KOPT-K1 (cell line): ENCODE measurements around the gene HCRTR1.

Experiments used
- H3K27ac ChIP-seq: fragments of 200-600 bp; sonication (generic); 2 replicates; pipeline ENCODE4 v1.5.1; 2016; ENCODE audit warnings: antibody characterized with exemption, mild to moderate bottlenecking, low read depth, low read length; ENCODE audit not compliant: poor library complexity, severe bottlenecking
- H3K36me3 ChIP-seq: fragments of 200-600 bp; sonication (generic); 2 replicates; pipeline ENCODE4 v1.5.1; 2017; ENCODE audit warnings: antibody characterized with exemption, mild to moderate bottlenecking, low read length, moderate library complexity; ENCODE audit not compliant: insufficient read depth
- H3K9me3 ChIP-seq: fragments of 200-600 bp; sonication (generic); 2 replicates; pipeline ENCODE4 v1.5.1; 2017; ENCODE audit warnings: antibody characterized with exemption, low read length, mild to moderate bottlenecking; ENCODE audit not compliant: insufficient read depth, poor library complexity, severe bottlenecking

Gene HCRTR1

DNA sequence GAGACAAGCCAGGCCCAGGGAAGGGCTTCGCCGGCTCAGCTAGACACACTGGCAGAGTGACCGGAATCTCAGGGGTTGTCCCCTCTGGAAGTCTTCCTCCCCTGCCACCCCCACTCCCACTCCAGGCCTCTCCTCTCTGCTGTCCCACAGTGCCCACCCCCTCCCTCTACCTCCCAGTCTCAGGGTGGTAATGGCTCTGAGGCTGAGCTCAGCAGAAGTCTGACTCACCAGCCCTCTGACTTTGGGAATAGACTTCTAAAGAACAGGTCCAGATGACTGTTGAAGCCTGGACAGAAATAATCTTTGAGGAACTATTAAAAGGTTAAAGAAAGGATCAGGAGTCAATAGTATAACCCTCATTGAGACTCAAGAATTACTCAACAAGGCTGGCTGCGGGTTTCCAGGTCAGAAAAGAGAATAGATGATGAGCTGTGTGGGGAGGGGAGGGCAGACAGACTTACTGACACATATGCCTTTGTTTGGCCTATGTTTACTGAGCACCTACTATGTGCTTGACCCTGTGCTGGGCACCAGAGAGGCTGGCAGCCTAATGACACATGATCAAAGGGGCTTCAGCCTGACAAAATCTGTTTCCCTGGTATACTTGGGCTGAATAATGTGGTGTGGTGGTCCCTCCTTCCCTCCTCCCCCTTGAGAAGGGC is 8.2 kb downstream of the HCRTR1 start:
- no peak overlapping the region for H3K27ac ChIP-seq
- no peaks in the 10 kb centered on the region for H3K9me3 ChIP-seq
- peaks cover 41% of the 10 kb centered on the region for H3K36me3 ChIP-seq

DNA sequence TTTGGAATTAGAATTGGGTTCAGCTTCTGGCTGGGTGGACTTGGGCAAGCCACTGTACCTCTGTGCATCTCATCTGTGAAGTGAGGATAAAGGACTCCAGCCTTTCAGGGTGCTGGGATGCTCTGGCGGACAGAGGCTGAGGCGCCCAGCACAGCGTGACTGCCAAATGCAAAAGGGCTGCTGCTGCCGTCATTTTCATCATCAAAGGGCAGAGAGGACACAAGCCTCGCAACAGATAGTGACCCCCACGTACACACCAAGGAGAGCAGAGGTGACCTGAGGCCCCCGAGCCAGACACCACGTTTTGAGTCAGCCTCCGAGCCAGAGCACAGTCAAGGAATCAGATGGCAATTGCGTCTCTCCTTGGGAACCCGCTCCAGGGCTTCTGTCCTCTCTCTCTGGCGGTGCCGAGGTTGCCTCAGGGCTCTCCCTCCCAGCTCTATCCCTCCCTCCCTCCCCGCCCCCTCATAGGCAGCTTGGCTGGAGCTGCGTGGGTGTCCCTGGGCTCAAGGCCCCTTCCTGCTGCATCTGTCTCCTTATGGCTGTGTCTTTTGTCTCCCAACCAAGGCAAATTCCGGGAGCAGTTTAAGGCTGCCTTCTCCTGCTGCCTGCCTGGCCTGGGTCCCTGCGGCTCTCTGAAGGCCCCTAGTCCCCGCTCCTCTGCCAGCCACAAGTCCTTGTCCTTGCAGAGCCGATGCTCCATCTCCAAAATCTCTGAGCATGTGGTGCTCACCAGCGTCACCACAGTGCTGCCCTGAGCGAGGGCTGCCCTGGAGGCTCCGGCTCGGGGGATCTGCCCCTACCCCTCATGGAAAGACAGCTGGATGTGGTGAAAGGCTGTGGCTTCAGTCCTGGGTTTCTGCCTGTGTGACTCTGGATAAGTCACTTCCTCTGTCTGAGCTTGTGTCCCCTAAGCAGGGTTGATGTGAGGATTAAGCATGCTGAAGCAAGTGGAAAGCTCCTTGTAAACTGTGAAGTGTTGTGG is 9.0 kb downstream of the HCRTR1 start:
- no peak overlapping the region for H3K27ac ChIP-seq

DNA sequence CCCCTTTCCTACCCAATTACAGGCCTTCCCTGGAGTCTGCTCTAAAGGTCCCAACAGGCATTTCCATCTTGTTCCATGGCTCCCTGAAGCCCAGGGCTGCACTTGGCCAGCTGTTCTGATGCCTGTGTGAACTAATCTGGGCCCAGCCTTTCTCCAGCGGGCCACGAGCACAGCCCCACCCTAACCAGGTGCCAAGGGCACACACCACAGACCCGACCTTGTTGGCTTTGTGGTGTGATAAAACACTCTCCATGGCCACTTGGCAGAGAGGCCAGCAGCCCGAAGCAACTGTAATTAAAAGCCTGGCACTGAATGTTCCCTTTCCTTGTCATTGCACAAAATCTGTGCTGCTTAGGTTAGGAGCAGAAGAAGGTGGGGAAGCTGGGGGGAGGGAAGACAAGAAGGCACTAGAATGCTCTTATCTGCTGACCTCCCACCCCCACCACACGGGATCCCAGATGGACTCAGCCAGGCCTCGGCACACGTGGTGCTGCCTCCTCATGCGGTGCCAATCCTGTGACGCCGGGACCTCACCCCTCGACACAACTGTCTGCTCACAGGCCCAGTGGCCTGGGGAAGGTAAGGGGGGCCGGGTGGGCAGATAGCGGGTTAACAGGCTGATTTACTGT is 9.9 kb downstream of the HCRTR1 start:
- Histone ChIP-seq H3K27ac (no peak overlapping the region), H3K36me3 (peaks cover 58% of the 10 kb centered on the region)

More for the DNA sequence above, 9.0 kb downstream of the HCRTR1 start:
- Histone ChIP-seq H3K36me3 (peaks cover 49% of the 10 kb centered on the region), H3K9me3 (no peaks in the 10 kb centered on the region)

DNA sequence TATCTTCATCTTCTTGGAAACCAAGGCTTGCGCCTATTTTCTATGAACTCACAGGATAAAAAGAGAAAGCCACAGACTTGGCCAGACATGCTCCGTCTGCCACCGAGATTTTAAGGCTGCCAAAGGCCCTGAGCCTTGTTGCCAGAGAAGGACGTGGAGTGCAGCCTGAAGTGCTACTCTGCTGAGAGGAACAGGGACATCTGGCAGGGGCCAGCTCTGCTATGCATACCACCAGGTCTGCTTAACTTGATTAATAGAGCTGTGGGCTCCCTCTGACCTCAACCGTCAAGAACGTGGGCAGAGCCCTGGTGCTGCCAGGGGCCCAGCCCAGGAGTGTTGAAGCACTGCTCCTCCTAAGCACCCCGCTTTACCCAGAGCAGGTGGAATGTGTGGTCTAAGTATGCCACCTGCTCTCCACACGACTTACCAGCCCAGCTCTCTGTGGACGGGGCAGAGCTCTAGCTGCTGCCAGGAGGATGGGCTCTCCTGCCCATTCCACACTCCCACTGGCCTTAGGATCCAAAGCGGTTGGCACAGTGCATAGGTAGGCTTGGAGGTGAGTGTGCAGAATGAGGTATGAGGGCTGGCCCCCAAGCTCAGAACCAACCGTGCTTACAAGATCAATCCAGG is 10.6 kb downstream of the HCRTR1 start:
- Histone ChIP-seq H3K36me3 (peaks cover 65% of the 10 kb centered on the region), H3K9me3 (no peaks in the 10 kb centered on the region), H3K27ac (no peak overlapping the region)

More for the DNA sequence above, 9.9 kb downstream of the HCRTR1 start:
- H3K9me3 ChIP-seq, result no peaks in the 10 kb centered on the region

DNA sequence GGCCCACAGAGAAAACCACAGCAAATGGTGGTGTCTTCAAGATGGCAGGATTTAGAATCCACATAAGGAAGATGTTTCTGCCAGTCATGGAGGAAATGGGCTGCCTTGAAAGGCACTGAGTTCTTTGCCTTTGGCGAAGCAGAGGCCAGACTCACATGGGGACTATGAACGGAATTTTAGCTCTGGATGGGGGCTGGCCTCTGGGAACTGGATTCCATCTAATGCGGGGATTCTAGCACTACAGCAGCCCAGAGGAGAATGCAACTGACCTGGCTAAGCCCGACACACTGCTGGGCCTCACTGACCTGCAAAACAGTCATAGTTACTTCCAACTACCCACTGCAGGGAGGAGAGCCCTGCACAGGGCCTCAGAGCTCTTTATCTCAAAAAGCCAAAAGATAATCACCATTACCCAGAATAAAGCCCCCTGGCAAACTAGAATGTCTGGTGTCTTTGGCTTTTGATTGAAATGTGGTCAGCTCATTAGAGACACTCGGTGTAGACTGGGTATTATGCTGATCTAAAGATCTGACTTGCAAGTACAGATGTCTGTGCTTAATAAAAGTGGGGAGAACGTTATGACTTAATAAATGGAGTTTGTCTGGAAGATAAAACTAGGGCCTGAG is 11.6 kb downstream of the HCRTR1 start:
- Histone ChIP-seq H3K27ac (no peak overlapping the region), H3K9me3 (no peaks in the 10 kb centered on the region), H3K36me3 (peaks cover 72% of the 10 kb centered on the region)

DNA sequence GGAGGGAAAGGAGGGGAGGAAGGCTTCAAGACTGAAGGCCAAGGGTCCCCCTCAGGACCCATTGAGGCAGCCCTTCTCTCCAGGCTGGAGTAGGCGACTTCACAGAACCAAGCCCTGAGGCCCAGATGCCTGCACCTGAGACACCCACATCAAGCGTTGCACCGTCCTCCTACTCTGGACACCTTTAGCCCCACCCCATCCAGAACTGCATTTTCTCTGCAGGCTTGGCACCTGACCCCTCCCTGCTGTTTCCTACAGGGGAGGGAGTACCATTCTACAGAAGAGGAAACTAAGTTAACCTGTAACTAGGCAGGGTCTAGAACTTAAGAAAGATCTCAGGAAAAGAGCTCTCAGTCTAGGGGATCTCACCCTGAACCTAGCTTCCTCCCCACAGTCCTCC is 15.2 kb downstream of the HCRTR1 start:
- Histone ChIP-seq H3K9me3 (no peaks in the 10 kb centered on the region), H3K27ac (no peak overlapping the region), H3K36me3 (peaks cover 76% of the 10 kb centered on the region)

DNA sequence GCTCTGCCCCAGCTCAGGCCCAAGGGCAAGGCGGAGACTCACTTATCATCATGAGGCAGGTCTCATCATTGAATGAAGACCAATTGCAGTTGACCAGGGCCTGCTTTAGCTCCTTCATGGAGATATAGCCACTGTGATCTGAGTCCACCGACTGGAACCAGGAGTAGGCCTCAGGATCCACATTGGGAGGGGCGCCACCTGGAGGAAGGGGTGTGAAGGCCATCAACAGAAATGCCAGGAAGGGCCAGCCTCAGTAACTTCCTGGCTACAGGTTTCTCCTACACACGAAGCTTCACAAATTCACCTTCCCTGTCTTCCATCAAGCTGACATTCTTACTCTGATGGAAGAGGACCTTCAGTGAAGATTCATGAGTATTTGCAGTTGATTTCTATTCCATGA is 15.6 kb downstream of the HCRTR1 start:
- Histone ChIP-seq H3K27ac (no peak overlapping the region), H3K36me3 (peaks cover 72% of the 10 kb centered on the region), H3K9me3 (no peaks in the 10 kb centered on the region)

DNA sequence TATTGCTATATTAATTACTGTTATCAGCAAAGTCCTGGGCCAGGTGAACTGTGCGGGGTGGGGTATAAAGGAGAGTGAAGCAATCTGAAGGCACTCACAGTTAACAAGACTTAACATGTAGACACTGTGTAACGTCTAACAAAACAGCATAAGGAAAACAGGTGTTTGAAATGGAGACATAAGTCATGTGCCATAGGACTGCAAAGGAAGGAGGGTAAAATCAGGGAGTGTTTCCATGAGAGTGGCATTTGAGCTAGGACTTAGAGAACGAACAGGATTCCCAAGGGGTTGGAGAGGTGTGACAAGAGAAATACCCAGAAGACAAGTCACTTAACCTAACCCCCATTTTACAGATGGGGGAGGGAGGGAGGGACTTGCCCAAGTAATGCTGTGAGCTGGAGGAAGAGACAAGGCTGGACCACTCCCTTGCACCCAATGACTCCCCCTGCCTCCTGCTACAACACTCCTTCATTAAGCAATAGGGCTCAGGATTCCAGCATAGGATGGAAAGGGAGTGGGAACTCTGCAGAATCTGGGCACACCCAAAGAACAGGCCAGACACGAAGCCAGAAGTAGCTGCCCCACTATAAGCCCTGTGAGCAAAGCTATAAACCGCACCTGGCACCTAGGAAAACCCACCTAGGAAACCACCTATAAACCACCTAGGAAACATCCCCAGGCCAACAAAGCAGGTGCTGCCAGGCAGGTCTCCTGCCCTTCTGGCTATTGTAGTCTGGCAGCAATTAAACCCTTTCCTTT is 20.6 kb downstream of the HCRTR1 start:
- peaks cover 22% of the 10 kb centered on the region for H3K36me3 ChIP-seq
- no peak overlapping the region for H3K27ac ChIP-seq
- no peaks in the 10 kb centered on the region for H3K9me3 ChIP-seq

DNA sequence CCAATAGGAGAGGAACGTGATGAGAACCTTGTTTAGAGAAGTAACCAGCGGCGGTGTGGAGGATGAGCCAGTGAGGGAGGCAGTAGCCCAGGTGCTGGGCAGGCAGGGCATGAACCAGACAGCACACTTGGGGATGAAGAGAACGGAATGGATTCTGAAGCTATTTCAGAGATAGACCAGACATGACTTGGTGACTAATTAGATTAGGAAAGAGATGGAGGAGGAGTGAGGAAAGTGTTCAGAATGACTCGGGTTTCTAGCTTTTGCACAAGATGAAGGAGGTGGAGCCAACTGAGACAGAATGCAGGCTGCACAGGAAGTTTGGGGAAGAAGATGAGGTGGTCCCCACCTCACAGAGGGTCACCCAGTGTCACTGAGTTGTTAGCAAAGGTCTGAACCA is 22.1 kb downstream of the HCRTR1 start:
- peaks cover 10% of the 10 kb centered on the region for H3K36me3 ChIP-seq
- no peak overlapping the region for H3K27ac ChIP-seq
- no peaks in the 10 kb centered on the region for H3K9me3 ChIP-seq

DNA sequence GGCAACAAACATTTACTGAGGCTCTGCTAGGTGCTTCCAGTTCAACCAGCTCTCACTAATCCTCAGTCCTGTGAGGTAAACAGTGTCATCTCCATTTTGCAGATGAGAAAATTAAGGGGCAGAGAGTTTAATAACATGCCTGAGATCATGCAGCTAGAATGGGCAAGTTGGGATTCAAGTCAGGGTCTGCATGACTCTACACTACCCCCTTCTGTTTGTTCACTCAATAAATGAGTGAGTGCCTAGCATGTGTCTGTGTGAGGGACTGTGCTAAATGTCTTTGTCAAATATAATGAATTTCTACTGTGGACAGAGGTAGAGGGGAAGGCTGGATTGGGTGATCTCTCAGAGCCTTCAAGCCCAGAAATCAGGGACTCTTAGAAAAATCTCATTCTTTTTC is 22.7 kb downstream of the HCRTR1 start:
- Histone ChIP-seq H3K36me3 (peaks cover 4% of the 10 kb centered on the region; the same call in 1 of the 2 replicates), H3K9me3 (no peaks in the 10 kb centered on the region), H3K27ac (no peak overlapping the region)

DNA sequence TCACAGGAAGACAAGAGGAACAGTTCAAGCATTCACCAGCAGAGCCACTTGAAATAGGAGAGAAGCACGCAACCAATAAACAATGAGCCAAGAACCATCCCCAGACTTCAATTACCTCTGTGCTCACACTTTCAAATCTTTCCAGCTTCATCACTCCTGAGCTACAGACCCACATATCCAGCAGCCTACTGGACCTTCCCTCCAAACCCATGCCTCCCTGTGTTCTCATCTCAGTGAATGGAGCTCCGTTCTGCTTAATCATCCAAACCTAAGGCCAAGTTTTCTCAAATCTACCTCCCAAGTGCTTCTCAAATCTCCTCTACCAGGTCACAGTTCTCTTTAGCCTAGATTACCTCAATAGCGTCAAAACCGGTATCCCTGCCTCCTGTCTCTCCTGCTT is 23.5 kb downstream of the HCRTR1 start:
- no peaks in the 10 kb centered on the region for H3K36me3 ChIP-seq
- no peak overlapping the region for H3K27ac ChIP-seq
- no peaks in the 10 kb centered on the region for H3K9me3 ChIP-seq

DNA sequence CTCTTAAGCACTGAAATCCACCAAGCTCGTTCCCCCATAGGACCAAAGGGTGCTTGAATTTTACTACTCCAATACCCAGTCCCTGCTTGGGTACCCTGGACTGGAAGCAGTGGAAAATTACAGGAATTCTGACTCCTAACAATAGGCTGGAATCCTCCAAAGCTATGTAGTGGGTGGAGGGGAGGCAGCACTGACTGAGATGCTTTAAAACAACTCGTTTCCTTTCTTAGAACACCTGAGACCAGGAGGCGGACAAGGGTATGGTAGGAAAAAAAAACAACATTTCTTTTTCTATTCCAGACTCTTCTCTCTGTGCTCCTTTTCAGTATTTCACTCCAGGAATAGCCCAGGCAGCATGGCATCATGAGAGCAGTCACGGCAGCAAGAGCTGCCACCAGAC is 24.9 kb downstream of the HCRTR1 start:
- H3K9me3 ChIP-seq, result no peaks in the 10 kb centered on the region
- H3K27ac ChIP-seq, result no peak overlapping the region
- no peaks in the 10 kb centered on the region for H3K36me3 ChIP-seq

DNA sequence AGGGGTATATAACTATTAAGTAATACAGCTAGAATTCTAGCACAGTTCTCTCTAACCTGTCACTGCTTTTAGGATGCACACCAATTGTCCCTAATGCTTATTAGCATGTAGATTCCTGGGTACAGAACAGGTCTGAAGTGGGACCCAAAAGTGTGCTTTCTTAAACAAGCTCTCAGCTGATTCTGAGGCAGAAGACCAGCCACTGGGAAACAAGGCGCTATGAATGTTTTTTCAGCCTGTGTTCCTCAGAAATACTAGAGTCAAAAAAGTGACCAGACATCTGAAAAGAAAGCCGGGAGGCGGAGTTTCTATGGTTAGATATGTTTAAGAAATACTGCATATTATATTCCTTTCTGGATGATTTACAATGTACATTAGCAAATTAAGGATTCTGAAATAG is 25.4 kb downstream of the HCRTR1 start:
- Histone ChIP-seq H3K36me3 (no peaks in the 10 kb centered on the region), H3K27ac (no peak overlapping the region), H3K9me3 (no peaks in the 10 kb centered on the region)

DNA sequence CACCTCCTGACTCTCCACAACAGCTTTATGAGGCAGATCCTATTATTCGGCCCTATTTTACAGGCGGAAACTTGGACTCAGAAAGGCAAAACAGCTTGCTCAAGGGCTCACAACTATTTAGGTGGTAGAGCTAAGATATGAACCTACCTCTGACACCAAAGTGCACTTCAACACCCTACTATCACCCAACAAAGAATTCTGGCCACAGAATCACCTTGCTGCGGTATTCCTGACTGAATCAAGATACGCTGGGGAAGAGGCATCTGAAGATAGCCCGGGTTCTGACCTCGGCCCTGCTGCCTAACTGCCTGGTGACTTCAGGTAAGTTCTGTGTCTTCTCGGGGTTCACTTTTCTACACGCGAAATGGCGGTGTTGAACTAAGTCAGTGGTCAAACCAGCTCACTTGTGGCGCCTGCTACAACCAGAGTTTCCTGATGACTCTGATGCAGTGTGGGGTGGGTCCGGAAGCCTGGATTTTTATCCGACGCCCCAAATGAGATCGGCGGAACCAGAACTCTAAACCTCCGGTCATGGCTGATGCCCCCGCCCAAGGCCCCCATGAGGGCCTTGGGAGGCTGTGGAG is 26.6 kb downstream of the HCRTR1 start:
- Histone ChIP-seq H3K27ac (peak overlapping the region; percentile 88), H3K9me3 (no peaks in the 10 kb centered on the region), H3K36me3 (no peaks in the 10 kb centered on the region)
